NCI-H69 (cell line): Measurements from ENCODE around the gene PSAPL1.

ENCODE experiments used
- DNase-seq: peaks from one replicate; lab custom pipeline; 2025; lab: John Stamatoyannopoulos, UW

Gene PSAPL1

DNA sequence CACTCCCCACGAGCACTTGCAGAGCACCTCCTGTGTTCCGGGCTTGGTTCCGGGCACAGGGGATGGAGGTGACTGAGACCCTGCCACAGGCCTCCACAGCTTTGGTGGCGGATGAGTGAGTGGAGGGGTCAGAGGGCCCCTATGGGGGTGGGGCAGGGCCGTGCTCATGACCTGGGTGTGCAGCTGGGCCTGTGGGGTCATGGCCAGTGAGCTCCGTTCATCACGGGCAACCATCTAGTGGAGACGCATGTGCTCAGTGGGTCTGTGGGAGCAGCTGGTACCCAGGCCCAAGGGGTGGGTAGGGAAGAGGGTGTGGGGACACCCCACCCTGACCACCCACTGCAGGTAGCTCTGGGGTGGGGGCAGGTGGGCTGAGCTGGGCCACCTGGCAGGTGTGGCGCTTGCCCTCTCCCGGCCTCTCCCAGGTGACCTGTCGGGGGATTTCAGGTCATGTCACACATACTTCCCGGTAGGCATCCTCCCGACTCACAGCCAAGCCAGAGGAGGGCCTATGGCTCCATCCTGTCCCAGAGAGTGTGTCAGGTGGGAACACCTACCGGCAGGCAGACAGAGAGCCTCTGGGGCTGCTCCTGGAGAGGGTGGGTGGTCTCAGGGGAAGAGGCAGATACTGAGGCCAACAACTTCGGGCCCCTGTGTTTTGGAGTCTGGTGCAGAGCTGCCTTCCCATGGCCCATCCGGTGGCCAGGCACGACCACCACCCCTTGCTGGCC lies 3.6 kb downstream of the PSAPL1 start:
- no peak for DNase-seq

DNA sequence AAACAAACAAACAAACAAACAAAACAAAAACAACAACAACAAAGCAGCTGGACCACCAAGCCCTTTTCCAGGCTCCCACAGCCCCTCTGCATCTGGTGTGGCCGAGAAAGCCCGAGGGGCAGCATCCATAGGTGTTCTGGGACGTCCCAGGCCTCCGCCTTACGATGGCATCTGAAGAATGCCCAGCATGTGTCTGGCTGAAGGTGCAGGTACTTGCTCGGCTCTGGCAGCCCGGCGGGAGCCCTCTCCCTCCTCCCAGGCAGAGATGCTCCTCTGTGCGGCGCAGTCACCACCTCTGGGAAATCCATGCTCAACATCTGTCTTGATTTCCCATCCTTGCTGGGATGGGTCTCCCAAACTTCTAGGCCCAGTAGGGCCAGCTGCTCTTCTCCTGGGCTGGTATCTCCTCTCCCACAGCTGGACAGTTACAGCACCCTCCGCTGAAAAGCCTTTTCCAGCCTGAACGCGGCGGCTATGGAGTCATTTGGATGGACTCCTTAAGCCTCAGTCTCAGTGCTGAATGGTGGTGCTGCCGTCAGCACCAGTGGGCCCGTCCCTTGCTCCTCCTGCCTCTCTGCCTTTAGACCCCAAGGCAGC lies 4.3 kb downstream of the PSAPL1 start:
- DNase-seq = no peak

DNA sequence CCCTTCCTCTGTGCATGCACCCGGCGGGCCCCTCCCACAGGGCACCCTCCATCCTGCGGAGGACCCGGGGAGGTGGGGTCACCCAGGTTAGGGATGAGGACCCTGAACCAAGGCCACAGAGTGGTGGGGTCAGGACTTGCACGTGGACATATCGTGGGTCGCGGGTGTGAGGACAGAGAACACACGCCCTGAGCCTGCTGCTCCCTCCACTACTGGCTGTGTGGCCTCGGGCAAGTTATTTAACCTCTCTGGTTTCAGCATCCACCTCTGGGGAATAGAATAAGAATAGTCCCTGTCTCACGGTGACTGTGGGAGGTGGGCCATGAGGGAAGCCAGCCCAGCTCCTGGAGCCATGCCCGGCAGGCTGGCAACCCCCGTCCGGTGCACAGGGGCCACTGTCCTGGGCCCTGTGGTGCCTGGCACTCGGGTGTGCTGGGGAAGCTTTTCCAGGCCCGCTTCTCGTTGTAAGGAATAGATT lies 5.1 kb downstream of the PSAPL1 start:
- no peak for DNase-seq

DNA sequence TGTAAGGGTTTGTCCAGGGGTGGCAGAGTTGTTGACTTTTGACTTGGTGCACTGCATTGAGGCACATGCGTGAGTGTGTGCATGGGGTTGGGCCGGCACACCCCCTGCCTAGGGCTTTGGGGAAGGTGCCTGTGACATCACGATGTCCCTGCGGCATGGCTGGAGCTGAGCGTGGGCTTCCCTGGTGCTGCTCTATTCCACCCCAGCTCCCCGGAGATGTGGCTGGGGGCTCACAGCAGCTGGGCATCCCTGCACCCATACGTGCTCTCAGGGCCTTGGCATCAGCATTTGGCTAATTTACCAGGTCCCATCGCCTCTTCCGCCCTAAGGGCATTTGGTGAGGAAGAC lies 5.7 kb downstream of the PSAPL1 start:
- no peak for DNase-seq

DNA sequence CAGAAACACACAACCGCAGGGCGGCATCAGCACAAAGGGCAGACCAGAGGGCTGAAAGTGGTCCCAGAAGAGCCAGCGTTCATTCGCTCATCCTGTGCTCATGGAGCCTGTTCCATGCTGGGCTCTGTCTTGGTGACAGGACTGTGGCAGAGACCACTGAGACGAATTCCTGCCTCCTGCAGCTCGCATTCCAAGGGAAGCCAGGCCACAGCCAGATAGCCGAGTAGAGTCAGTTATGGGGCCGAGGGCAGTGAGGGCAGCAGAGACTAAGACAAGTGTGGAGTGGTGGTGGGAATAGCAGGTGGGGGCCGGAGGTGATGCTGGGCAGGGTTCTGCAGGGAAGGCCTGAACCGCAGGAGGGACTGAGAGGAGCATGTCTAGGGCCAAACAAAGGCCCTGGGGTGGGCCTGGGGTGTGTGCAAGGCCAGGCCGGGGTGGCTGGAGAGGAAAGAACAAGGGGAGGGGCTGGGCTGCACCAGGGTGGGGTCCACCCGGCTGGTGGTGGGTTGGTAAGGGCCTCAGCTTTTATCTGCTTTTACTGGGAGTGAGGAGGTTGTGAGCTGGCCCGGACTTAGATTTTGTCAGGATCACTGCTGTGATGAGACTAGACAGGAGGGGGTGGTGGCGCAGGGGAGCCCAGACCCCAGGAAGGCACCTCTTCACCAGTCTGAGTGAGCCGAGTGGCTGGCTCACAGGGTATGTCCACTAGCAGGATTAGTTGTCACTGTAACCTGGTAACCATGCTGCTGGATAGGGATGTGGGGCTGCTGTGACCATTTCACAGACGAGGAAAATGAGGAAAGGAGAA lies 6.3 kb downstream of the PSAPL1 start:
- no peak for DNase-seq

DNA sequence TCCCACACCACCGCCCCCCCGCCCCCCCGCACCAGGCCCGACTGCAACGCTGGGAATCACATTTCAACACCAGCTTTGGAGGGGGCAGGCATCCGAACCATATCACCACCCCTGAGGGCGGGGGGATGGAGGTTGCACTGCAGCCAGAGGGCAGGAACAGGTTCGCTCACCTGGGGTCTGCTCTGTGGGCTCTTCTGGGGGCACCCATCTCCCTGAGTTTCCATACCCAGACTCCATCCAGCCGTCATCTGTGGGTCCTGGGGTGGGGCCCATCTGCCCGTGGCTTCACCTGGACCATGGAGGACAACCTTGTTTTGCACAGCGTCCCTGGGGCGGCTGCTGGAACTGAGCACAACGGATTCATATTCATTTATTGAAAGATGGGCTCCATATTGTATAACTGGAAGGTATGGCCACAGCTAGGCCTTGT lies 6.9 kb downstream of the PSAPL1 start:
- no peak for DNase-seq

DNA sequence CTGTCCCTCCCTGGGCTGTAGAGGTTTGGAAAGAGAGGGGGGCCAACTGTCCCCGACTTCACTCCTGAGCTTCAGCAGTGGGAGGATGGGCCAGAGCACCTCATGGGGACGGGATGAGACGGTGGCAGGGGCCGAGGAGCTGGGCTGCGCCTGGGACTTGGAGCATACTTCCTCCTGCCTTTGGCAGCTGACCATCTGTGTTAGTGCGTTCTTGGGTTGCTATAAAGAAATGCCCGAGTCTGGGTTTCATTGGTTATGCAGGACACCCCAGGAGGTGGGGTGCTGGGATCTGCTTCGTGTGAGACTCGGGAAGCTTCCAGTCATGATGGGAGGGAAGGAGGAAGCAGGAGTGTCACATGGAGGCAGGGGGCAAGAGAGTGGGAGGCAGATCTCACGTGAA lies 7.4 kb downstream of the PSAPL1 start:
- DNase-seq = no peak

DNA sequence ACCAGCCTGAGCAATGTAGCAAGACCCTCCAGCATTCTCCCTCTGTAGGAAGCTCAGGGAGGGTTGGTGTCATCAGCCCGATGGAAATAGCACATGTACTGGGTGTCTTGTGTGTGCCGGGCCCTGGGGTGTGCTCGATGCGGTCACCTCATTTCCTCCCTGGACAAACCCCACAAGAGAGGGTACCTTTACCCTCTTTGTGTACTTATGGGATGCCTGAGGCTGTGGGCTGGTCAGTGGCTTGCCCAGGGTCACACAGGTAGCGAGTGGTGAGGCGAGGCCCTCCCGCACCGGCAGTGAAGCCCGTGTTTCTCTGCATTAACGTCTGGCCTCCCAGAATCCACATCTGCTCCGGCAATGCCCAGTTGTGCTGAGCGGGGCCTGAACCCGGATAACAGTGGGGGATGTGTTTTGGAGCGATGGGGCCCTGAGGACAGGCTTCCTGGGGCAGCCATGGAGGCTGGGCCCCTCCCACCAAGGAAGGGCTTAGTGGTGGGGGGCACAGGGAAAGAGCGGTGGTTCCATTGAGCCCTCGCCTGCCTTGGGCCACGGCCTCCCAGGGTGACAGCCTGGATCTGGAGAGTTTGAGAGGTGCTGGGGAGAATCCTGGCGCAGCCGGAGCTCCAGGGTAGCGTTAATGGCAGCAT lies 8.1 kb downstream of the PSAPL1 start:
- DNase-seq = no peak

DNA sequence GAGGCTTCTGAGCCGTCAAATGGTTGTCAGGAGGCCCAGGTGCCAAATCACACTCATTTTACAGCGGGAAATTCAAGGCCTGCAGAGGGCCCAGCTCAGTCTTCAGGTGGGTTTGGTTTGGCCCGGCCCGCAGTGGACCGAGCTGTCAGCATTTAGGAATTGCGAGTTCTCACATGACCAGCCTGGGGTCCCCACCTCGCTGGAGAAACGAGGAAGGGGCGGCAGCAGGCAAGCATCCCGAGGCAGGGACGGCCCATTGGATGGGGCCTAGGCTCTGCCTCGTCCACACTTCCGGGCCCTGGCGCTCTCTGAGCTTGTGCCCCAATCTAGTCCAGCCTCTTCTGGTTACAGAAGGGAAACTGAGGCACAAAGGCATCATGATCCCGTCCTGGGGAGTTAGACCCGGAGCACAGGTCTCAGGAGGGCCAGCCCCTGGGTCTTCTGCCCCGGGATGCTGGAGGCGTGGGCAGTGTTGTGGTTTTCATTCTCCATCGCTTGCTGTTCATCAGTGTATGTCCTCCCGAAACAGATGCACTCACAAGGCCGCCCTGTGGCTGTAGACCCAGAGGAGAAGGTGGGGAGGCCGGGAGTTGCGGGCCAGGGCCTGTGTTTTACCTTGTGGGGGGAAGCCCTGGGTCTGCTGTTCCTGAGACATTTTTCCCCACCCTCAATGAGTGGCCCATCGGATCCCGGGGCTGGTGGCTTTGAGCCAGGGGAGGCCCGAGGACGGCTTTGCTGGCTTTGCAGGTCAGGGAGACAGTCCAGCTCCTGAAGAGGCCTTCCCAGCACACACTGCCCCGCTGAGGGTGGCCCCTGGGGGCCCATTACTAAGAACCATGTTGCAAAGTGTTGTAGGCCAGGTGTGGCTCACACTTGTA lies 8.9 kb downstream of the PSAPL1 start:
- no peak for DNase-seq

DNA sequence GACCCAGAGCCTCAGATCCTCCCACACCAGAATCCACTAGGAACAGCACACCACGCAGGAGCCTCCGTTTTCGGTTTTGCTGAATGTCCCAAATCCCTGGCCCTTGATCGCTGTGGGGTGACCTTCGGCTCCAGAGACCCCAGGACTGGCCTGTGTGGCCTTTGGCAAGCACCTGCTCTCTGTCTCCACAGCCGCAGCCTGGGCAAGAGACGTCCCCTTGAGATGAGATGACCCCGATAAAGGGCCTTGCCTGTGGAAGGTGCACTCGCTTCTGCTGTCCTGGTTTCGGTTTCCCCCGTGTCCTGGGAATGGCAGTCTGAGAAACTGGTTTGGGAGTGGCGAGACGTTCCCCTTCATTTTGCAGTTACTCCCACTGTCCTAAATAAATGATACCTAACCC lies 9.6 kb downstream of the PSAPL1 start:
- no peak for DNase-seq

DNA sequence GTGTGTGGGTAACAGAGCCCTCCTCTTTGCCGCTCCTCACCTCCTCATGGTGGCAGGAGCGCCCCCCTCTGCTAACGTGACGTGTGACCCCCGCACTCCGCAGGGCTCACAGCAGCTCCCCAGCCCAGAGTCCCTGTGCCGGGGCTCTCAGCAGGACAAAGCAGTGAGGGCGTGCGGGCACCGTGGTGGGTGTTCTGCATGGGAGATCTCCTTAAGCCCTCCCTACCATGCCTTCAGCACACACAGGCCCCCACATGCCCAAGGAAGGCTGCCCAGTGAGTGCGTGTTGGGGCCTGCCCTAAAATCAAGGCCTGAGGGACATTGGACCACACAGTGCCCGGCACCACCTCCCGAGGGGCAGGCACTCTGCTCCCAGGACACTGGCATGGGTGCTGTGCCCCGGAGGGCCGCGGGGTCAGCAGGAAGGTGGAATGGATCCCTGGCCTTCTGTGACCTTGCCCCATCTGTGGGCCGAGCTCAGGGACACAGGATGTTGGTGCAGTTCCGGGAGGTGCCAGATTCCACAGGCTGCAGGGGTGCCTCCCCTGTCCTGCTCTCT lies 10.1 kb downstream of the PSAPL1 start:
- DNase-seq = no peak

DNA sequence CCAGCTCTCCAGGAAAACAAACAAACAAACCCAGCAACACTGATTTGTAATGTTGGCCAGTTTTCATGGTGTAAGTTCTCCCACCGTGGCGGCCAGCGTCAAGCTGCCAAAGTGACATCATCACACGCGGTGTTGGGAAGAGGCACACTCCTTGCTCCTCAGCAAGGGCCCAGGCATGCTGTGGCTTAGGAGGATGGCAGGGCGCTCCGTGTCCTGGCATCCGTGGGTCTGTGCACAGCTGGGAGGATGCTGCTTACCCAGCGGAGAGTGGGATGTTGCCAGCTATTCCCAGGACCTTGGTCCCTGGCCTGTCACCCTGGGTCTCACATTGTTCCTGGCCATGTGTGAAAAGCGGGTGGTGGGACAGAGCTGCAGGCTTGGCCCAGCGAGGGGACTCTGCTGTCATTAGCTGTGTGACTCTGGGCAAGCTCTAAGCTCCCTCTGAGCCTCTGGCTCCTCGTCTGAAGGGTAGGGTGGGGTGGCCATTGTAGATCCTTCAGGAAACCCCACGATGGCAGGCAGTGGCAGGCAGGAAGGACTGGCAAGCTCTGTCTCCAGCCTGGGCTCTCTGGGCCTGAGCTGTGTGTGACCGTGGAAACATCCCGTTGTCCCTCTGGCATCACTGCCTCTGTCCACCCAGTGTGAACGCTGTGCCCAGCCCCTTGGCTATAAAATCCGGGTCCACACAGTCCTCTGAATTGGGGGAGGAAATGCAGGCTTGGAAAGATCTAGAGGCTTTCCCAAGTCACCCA lies 10.8 kb downstream of the PSAPL1 start:
- no peak for DNase-seq

DNA sequence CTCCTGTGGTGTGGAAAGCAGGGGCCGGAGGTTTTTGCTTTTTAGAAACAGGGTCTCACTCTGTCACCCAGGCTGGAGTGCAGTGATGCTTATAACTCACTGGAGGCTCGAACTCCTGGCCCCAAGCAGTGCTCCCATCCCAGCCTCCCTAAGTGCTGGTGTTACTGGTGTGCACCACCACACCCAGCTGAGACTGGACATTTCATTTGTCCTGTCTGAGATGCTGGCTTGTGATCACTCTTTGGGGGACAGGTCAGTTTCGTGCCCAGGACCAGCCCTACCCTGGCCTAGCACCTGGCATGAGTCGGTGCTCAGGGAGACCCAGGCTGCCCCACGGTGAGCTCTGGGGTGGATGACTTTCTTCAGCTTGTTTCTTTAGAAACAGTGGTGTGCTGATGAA lies 11.3 kb downstream of the PSAPL1 start:
- no peak for DNase-seq

DNA sequence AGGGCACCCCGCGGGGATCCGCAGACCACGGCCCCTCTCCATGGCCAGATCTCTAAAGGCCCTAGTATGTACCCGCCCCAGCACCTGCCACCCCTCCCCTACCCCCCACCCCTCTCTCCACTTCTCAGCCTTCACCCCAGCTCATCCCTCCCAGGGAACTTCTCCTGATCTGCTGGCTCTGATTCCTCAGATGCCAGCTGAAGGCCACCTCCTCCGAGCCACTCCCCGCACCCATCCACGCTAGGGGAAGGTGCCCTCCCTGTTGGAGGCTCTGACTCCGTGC lies 11.9 kb downstream of the PSAPL1 start:
- DNase-seq = no peak

DNA sequence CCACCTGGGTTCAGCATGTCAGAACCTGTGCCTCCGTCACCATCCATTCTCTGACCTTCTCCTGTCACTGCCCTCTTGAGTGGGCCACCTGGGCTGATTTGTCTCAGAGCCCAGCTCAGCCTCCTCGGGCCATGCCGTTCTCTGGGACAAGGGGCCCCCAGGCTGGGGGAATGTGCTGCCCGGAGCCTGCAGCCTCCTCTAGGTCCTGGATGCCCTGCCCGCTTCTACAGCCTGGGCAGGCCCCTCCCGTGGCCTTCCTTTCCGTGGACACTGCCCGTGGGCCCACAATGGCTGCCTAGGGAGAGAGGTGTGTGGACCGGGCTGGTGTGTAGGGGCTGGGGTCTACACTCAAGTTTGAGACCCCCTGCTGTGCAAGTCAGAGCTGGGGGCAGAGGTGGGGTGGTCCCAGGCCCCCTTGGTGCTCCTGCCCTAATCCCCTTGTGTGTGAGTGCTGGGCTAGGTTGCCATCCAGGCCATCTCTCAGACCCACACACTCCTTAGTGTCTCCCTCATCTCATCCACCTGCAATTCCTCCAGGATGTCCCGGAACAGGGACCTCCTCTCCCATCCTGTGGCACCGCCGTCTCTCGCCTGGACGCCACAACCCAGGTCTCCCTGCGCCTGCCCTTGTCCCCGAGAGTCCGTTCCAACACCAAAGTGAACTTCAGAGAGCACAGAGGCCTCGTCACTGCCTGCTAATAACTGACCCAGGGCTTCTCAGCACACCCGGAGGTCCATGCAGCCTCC lies 12.4 kb downstream of the PSAPL1 start:
- DNase-seq = no peak

DNA sequence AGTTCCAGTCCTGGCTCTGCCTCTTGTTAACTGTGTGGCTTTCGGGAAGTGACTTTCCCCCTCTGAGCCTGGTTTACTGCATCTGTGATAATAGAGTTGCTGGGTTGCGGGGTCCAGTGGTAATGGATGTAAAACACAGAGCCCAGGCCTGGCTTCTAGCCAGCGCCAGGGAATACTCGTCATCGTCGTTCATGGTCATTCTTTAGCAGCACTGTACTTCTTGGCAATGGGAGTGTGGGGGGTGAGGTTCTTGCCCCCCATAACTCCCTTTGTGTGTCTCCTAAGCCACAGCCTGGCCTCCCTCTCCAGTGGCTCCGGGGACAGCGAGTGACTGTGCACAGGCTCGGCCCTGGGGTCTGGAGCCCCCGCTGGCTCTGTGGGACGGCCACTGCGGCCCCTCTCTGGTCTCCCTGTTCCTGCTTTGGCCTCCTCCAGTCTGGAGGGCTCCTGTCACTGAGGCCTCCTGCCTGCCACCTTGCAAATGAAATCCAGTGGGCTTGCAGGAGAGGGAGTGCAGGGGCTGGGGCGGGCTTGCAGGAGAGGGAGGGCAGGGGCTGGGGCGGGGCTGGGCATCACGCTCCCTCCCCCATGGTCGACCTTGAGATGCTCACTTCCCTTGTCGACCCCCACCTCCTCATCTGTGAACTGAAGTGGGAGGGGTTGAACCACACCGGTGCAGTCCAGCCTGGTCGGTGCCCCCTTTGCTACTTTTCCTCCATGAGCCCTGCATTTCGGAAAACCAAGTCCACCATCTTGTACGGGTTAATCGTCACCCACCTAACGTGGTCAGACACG lies 13.2 kb downstream of the PSAPL1 start:
- no peak for DNase-seq

DNA sequence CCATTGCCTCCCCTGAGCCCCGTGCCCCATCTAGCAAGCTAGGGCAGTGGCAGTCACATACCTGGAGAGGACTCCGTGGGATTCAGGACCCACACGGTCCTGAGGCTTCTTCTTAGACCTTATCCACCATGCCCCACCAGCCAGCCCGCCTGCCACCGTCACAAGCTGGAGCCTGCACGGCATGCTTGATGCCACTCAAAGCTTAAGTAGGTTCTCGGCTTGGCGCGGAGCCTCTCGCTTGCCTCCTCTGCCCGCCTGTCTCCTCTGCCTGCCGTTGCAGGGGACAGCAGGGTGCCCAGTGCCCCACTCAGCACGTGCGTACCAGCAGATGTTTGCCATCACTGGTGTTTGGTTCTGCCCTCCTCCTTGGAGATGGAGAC lies 14.1 kb downstream of the PSAPL1 start:
- no peak for DNase-seq

DNA sequence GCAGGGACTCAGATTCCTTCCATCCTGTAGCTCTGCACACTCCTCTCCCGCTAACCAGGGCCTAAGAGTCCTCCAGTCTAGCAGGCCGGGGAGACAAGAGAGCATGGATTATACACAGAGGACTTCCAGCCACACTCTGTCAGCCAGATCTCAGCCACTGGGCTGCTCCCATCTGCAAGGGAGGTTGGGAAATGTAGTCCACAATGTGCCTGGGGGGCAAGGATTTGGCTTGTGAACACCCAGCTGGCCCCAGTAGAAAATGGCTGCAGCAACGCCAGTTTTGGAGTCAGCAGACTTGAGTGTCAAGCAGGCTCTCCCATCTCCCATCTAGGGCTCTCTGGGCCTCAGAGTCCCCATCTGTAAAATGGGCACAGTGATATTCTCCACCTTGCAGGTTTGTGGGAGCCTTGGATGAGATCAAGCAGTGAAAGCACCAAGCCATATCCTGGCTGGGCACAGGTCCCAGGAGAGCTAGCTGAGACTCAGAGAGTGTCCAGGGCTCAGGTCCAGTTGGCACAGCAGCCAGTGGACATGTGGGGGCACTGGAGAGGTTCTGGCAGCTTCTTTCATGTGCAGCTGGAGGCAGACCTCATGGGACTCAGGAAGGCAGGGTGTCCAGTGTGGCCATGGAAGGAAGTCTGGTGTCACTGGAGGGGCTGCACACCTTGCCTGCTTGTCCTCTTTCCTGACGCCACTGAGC lies 14.6 kb downstream of the PSAPL1 start:
- no peak for DNase-seq
